ES-I3 (cell line): ENCODE measurements around the gene TRIM69.

Source experiments
- H3K36me3 ChIP-seq: 2 replicates; pipeline ENCODE4 v1.6.1; 2013; ENCODE audit warnings: mild to moderate bottlenecking, low read length, control low read depth, moderate library complexity; ENCODE audit not compliant: insufficient read depth
- H3K4me1 ChIP-seq: 2 replicates; pipeline ENCODE4 v1.6.1; 2013; ENCODE audit warnings: mild to moderate bottlenecking, control low read depth, low read length; ENCODE audit not compliant: insufficient read depth
- H3K9ac ChIP-seq: 2 replicates; pipeline ENCODE4 v1.6.1; 2013; ENCODE audit warnings: low read depth, mild to moderate bottlenecking, low read length, moderate library complexity
- H3K9me3 ChIP-seq: 2 replicates; pipeline ENCODE4 v1.6.1; 2013; ENCODE audit warnings: mild to moderate bottlenecking, low read length, moderate library complexity; ENCODE audit not compliant: control insufficient read depth, insufficient read depth

The TRIM69 gene

DNA sequence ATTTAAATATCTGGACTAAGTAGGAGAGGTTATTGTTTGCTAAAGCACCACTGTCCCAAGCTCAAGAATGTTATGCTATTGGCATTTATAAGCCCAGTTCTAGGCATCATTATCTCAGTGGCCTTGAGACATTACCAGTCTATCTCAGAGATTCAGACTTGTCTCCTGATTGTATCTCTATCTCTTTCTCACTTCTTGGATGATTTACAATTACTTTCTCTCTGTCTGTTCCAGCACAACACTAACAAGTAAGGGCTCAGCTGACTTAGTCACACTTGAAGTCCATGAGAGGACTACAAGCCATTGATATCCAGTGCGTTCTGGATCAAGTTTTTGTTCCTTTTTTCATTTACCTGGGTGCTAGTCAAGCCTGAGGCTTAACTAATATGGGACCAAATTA is 60.2 kb downstream of the TRIM69 start:
- Histone ChIP-seq H3K9ac (no peak overlapping the region), H3K36me3 (no peaks in the 10 kb centered on the region), H3K4me1 (no peaks in the 10 kb centered on the region), H3K9me3 (no peaks in the 10 kb centered on the region)

DNA sequence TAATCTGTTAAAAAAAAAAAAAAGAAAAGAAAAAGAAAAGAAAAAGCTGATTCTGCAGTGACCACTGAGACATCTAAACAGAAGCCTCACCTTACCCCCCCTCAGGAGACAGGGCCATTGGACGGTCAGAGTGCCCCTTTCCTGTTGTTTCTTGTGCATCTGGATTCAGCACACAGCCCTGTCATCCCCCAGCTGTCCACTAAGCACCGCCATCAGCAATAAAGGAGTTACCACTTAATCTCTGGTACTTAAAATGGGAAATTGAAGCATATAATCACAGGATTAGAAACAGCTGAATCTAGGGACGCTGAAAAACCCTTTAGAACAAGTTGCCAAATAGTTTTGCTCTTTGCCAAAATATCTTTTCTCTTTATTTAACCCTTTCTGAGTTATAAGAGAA is 62.5 kb downstream of the TRIM69 start:
- no peaks in the 10 kb centered on the region for H3K4me1 ChIP-seq
- H3K9ac ChIP-seq = no peak overlapping the region
- H3K36me3 ChIP-seq = no peaks in the 10 kb centered on the region
- H3K9me3 ChIP-seq = no peaks in the 10 kb centered on the region

DNA sequence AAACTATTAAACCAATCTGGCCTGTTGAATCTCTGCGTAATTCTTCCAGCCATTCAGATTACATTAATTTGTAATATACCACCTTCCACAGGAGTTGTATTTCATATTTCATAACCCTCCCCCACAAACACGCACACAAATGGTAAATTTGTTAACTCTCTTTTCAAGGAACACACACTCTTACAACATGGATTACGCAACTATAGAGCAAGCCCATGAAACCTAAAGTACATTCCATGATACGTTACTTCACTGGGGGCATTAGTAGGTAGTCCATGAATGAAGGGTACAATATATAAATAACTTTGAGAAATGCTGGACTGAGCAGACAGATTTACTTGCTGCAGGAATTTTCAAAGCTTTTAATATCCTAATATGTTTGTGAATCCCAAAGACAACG is 65.0 kb downstream of the TRIM69 start:
- Histone ChIP-seq H3K9me3 (no peaks in the 10 kb centered on the region), H3K4me1 (no peaks in the 10 kb centered on the region), H3K36me3 (no peaks in the 10 kb centered on the region)

DNA sequence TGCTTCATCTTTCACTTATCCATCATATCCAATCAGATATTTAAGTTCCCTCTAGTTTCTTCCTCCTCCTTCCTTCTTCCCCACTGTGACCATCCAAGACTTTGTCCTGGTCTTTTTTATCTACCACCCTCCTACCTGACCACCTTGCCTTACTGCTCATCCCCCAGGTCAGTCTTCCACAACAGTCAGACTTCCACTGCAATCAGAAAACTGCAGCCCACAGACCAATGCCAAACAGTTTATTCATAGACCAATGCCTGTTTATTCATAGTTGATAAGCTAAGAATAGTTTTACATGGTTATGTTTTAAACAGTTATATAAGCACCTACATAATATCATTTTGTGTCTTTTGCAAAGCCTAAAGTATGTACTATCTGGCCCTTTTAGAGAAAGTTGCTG is 65.5 kb downstream of the TRIM69 start:
- Histone ChIP-seq H3K9ac (no peak overlapping the region), H3K9me3 (no peaks in the 10 kb centered on the region), H3K4me1 (no peaks in the 10 kb centered on the region), H3K36me3 (no peaks in the 10 kb centered on the region)

More for the DNA sequence above, 65.0 kb downstream of the TRIM69 start:
- no peak overlapping the region for H3K9ac ChIP-seq

DNA sequence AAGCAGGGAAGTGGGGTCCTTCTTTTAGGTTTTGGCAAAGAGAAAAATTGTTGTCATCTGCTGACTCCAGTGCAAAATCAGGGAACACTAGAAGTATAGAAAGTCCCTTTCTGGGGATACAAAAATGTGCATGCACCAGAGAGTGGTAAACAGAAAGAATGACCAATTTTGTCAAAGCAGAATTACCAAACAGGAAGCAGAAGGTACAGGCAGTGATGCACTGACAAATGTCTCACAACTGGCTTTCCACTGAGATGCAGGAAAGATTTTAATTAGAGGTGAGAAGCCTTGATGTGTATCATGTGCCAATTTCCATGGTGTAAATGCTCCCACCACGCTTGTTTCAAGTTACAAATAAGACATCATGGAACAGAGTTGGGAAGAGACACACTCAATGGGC is 66.0 kb downstream of the TRIM69 start:
- no peaks in the 10 kb centered on the region for H3K4me1 ChIP-seq
- H3K9ac ChIP-seq = no peak overlapping the region
- no peaks in the 10 kb centered on the region for H3K36me3 ChIP-seq
- no peaks in the 10 kb centered on the region for H3K9me3 ChIP-seq

DNA sequence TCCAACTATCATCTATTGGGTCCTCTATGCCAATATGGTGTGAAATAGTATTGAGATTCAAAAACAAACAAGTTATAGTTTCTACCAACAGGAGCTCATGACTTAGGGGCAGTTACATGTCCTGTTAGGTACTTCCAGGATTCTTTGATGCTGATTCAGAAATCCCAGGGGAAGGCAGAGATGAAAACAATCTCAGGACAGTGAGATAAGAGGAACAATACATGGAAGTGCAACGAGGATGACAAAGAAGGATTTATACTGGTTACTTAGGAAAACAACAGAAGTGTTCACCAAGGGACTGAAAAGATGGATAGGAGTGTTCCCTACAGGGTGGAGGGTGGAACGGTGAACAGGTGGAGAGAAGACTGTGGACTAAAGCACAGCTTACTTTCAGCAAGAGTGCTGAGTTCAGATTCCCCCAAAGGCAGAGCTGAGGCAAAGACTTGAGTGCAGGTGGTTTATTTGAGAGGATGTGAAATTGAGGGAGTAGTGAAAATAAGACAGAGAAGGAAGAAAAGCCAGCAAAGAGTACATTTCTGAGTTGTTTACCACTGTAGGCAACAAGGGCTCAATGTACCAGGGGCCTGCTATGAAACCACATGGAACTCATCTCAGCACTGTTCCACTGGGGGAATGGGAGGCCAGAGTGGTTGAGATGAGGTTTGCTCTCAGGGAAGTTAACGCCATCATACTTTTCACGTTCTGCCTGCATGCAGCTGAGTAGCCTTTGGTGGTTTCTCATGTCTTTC is 68.1 kb downstream of the TRIM69 start:
- Histone ChIP-seq H3K36me3 (no peaks in the 10 kb centered on the region), H3K9ac (no peak overlapping the region), H3K4me1 (no peaks in the 10 kb centered on the region), H3K9me3 (no peaks in the 10 kb centered on the region)

DNA sequence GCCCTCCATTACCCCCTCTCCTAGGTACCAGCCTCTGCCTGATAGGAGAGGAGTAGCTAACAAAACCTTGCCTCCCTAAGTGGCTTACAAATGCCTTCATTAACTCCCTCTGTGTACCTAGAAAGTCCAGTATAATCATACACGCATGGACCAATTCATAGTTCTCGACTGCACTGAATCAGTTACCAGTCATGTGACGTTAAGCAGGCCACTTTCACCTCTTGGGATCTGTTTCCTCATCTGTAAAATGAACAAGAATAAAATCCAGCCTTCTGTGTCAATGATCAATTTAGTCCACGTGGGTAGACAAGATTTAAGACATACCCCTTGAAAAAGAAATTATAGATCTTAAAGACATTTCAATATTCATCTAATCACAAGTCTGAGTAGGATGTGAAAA is 72.2 kb downstream of the TRIM69 start:
- H3K9ac ChIP-seq = no peak overlapping the region
- no peaks in the 10 kb centered on the region for H3K36me3 ChIP-seq
- H3K9me3 ChIP-seq = no peaks in the 10 kb centered on the region
- H3K4me1 ChIP-seq = no peaks in the 10 kb centered on the region

DNA sequence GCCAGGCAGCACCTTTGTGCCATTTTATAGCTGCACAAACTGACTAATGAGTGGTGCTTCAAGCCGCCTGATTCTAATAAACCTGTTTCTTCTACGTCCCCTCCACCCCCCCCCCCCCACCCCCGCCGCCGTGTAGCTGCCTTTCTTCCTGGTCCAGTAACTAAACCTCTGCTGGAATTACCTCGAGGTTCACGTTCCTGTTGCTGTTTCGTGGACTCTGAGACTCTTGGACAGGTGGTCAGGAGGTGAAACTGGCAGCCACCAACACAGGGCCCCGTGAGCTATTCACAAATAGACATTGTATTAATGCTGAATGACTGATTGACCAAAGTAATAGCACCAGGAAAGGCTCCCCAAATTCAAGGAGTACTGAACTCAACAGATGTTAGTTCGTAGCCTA is 73.9 kb downstream of the TRIM69 start:
- Histone ChIP-seq H3K36me3 (no peaks in the 10 kb centered on the region), H3K9me3 (no peaks in the 10 kb centered on the region), H3K4me1 (no peaks in the 10 kb centered on the region), H3K9ac (no peak overlapping the region)

DNA sequence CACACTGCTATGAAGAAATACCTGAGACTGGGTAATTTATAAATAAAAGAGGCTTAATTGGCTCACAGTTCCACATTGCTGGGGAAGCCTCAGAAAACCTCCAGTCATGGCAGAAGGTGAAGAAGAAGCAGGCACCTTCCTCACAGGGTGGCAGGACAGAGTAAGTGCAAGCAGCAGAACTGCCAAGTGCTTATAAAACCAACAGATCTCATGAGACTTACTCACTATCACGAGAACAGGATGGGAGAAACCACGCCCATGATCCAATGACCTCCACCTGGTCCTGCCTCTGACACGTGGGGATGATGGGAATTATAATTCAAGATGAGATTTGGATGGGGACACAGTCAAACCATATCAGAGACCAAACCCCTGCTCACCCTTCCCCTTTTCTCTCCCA is 75.0 kb downstream of the TRIM69 start:
- no peak overlapping the region for H3K9ac ChIP-seq
- H3K4me1 ChIP-seq = no peaks in the 10 kb centered on the region
- H3K9me3 ChIP-seq = no peaks in the 10 kb centered on the region
- no peaks in the 10 kb centered on the region for H3K36me3 ChIP-seq

DNA sequence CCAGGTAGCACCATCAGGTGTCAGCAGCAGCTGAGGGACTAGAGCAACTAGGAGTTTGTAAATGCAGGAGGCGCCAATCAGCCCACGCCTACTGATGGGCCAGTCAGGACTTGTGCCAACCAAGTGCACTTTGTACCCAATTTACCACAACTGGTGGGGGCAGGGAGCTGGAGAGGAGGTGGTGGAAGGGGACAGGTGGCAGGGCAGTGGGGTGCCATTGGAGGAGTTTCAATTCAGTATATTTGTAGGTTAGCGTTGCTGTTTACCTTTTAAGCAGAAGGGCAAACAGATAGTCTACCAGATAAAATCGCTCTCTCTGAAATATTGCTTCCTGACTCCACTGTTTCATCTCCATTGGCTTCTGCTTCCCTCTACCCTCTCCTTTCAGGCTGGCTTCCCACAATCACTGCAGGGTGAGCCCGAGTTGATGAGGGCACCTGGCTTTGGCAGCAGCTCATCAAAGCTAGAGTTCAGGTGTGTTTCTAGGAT is 75.7 kb downstream of the TRIM69 start:
- no peaks in the 10 kb centered on the region for H3K9me3 ChIP-seq
- H3K9ac ChIP-seq = no peak overlapping the region
- no peaks in the 10 kb centered on the region for H3K36me3 ChIP-seq
- no peaks in the 10 kb centered on the region for H3K4me1 ChIP-seq

DNA sequence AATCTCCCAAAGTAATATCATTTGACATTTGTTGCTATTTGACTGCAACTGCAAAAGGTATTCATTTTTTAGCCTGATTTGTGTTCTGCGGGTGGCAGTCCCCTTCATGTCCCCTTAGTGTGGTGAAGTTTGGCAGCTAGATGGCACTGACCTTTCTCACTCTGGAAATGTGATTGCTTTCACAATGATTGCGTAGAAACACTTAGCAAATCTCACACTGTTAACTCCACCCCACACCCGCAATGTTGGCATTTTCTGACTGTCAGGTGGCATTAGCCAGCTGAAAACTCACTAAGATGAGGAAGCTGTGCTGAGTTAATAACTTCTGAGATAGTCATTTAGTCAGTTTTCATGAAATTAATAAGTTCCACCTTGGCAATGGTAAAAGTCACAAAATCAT is 76.9 kb downstream of the TRIM69 start:
- H3K9me3 ChIP-seq = no peaks in the 10 kb centered on the region
- no peaks in the 10 kb centered on the region for H3K4me1 ChIP-seq
- H3K9ac ChIP-seq = no peak overlapping the region
- H3K36me3 ChIP-seq = no peaks in the 10 kb centered on the region
